Astrocyte (in vitro differentiated cells and primary cell): ENCODE results near the gene ANKRD60. TPM values are rescaled to one million over a fixed set of nuclear protein-coding genes. Genes with fewer than 3 reads are reported as not detected.
A peak's percentile ranks its signal among the peaks of the same experiment; 100 is the strongest.

Source experiments
- DNase-seq: peaks from one replicate; pipeline ENCODE4 v3.0.0-alpha.2; 2010; ENCODE audit warnings: low read depth
- FAIRE-seq: peaks from 2 replicates; lab custom pipeline; 2011; peaks lifted over from hg19 to GRCh38; lab: Jason Lieb, UNC
- H2AFZ ChIP-seq: 2 replicates; pipeline ENCODE4 v1.6.0; 2012; ENCODE audit warnings: low read depth, low read length, inconsistent platforms
- H3K27ac ChIP-seq: 2 replicates; pipeline ENCODE4 v1.5.1; 2011; ENCODE audit warnings: low read depth, low read length, inconsistent platforms
- H3K27me3 ChIP-seq: 2 replicates; pipeline ENCODE4 v1.6.0; 2011; ENCODE audit warnings: low read length, inconsistent platforms; ENCODE audit not compliant: insufficient read depth
- H3K36me3 ChIP-seq: 2 replicates; pipeline ENCODE4 v1.5.1; 2011; ENCODE audit warnings: low read length, inconsistent platforms; ENCODE audit not compliant: insufficient read depth
- H3K4me1 ChIP-seq: 2 replicates; pipeline ENCODE4 v1.5.1; 2011; ENCODE audit warnings: low read length, inconsistent platforms; ENCODE audit not compliant: insufficient read depth
- H3K4me2 ChIP-seq: 2 replicates; pipeline ENCODE4 v1.6.0; 2012; ENCODE audit warnings: low read length, inconsistent platforms
- H3K4me3 ChIP-seq: 2 replicates; pipeline ENCODE4 v1.5.1; 2011; ENCODE audit warnings: low read depth, mild to moderate bottlenecking, low read length, inconsistent platforms; ENCODE audit not compliant: insufficient read depth
- H3K79me2 ChIP-seq: 2 replicates; pipeline ENCODE4 v1.6.0; 2012; ENCODE audit warnings: mild to moderate bottlenecking, low read length, inconsistent platforms; ENCODE audit not compliant: insufficient read depth
- H3K9ac ChIP-seq: 2 replicates; pipeline ENCODE4 v1.6.0; 2012; ENCODE audit warnings: mild to moderate bottlenecking, low read length, inconsistent platforms
- H3K9me3 ChIP-seq: 2 replicates; pipeline ENCODE4 v1.5.1; 2012; ENCODE audit warnings: low read depth, mild to moderate bottlenecking, low read length, inconsistent platforms; ENCODE audit not compliant: insufficient read depth
- H4K20me1 ChIP-seq: 2 replicates; pipeline ENCODE4 v1.6.0; 2012; ENCODE audit warnings: low read length, inconsistent platforms; ENCODE audit not compliant: insufficient read depth
- H3K27ac Mint-ChIP-seq: one replicate; pipeline ENCODE4 v1.8.0; 2021; ENCODE audit warnings: mild to moderate bottlenecking, mixed read lengths; ENCODE audit not compliant: unreplicated experiment
- H3K27me3 Mint-ChIP-seq: one replicate; pipeline ENCODE4 v1.8.0; 2021; ENCODE audit warnings: low read depth, mixed read lengths; ENCODE audit not compliant: unreplicated experiment
- H3K36me3 Mint-ChIP-seq: one replicate; pipeline ENCODE4 v1.8.0; 2021; ENCODE audit warnings: low read depth, mixed read lengths; ENCODE audit not compliant: unreplicated experiment
- H3K4me1 Mint-ChIP-seq: one replicate; pipeline ENCODE4 v1.8.0; 2021; ENCODE audit warnings: low read depth, mixed read lengths; ENCODE audit not compliant: unreplicated experiment
- H3K4me3 Mint-ChIP-seq: one replicate; pipeline ENCODE4 v1.8.0; 2021; ENCODE audit warnings: mild to moderate bottlenecking, moderate library complexity, mixed read lengths; ENCODE audit not compliant: unreplicated experiment
- H3K9me3 Mint-ChIP-seq: one replicate; pipeline ENCODE4 v1.8.0; 2021; ENCODE audit warnings: mild to moderate bottlenecking, mixed read lengths; ENCODE audit not compliant: unreplicated experiment
- EZH2 ChIP-seq: IDR thresholded peaks from 2 replicates; pipeline ENCODE4 v1.6.1; 2012; ENCODE audit warnings: mild to moderate bottlenecking, low read length, inconsistent platforms; ENCODE audit not compliant: insufficient read depth
- total RNA-seq: library from RNA; stranded (reverse); gene quantifications from 2 replicates; pipeline ENCODE4 v1.2.1, GENCODE V29; 2021
- TF ChIP-seq, protein P1 (sequence below): IDR thresholded peaks from 2 replicates; pipeline ENCODE4 v1.5.1; 2011; ENCODE audit warnings: low read depth, mild to moderate bottlenecking, inconsistent platforms, low read length, moderate library complexity; ENCODE audit not compliant: insufficient read depth

The ANKRD60 gene
- total RNA-seq, 1 donor from 2014 or later, result not detected

DNA sequence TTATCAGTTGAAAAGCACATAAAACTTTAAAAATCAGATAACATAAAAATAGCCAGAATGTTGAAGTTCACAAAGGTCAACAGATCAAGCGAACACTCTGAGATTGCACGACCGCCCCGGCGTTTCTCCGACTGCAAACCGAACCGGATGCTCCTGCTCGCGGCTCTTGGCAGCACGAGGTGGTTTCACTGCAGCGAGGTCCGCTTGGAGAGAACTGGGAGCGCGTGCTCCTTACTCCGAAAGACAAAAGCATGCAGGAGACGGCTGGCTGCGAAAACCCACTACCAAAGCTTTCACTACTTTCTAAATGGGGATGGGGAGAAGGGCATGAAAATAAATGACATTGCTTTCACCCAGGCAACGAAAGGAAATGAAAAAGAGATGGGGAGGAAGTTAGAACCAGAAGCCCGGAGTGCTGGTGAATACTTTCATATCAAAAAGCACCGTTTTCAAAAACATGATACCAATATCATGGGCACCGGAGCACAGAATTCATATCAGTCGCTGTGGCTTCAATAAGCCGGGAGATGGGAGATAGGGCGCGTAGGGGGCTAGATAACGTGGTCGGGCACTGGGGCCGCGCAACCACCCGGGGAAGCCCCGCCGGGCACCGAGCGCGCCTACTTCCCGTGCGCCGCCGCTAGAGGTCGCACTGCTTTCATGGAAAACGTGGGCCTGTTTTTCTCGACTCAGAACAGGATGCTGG lies 8.3 kb upstream of the ANKRD60 start:
- no peak overlapping the region for H3K27ac ChIP-seq
- peak overlapping the region; percentile 41 for H3K27ac Mint-ChIP-seq
- H3K4me3 Mint-ChIP-seq, result peak overlapping the region; percentile 81
- peak overlapping the region; percentile 68 for H3K9ac ChIP-seq
- no peaks in the 10 kb centered on the region for H3K27me3 Mint-ChIP-seq
- no peaks in the 10 kb centered on the region for H3K9me3 ChIP-seq
- H2AFZ ChIP-seq, result peak overlapping the region; percentile 53
- DNase-seq (peak; percentile 47), FAIRE-seq (no peak)
- peaks cover 7% of the 10 kb centered on the region for H3K36me3 ChIP-seq
- H3K4me1 ChIP-seq, result peaks cover 13% of the 10 kb centered on the region
- no peak for TF ChIP-seq EZH2
- TF ChIP-seq, protein P1, sequence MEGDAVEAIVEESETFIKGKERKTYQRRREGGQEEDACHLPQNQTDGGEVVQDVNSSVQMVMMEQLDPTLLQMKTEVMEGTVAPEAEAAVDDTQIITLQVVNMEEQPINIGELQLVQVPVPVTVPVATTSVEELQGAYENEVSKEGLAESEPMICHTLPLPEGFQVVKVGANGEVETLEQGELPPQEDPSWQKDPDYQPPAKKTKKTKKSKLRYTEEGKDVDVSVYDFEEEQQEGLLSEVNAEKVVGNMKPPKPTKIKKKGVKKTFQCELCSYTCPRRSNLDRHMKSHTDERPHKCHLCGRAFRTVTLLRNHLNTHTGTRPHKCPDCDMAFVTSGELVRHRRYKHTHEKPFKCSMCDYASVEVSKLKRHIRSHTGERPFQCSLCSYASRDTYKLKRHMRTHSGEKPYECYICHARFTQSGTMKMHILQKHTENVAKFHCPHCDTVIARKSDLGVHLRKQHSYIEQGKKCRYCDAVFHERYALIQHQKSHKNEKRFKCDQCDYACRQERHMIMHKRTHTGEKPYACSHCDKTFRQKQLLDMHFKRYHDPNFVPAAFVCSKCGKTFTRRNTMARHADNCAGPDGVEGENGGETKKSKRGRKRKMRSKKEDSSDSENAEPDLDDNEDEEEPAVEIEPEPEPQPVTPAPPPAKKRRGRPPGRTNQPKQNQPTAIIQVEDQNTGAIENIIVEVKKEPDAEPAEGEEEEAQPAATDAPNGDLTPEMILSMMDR, result peak; percentile 87
- H4K20me1 ChIP-seq, result no peaks in the 10 kb centered on the region
- H3K79me2 ChIP-seq, result no peaks in the 10 kb centered on the region
- H3K27me3 ChIP-seq, result no peaks in the 10 kb centered on the region
- H3K4me1 Mint-ChIP-seq, result peaks cover 7% of the 10 kb centered on the region
- peaks cover 5% of the 10 kb centered on the region for H3K36me3 Mint-ChIP-seq
- peak overlapping the region; percentile 61 for H3K4me3 ChIP-seq
- no peaks in the 10 kb centered on the region for H3K9me3 Mint-ChIP-seq
- H3K4me2 ChIP-seq, result peak overlapping the region; percentile 91

DNA sequence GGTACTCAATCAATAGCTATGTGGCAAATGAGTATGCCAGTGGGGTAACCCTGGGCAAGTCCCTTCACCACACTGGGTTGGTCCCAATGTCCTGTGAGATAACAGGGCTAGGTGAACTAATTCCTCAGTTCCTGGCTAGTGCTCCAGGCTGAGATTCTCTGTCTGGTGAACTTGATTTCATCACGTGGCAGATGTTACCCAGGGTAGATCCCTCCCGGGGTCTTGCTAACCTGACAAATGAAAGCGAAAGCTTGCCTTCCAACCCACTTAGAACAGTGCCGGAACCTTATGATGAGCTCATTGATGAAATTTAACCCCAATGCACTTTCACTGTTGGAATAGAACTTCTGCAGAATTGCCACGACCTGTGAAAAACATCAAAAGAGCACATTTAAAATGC lies 6.6 kb upstream of the ANKRD60 start:
- no peaks in the 10 kb centered on the region for H3K9me3 Mint-ChIP-seq
- H3K27me3 Mint-ChIP-seq, result peaks cover 6% of the 10 kb centered on the region
- H2AFZ ChIP-seq, result no peak overlapping the region
- H3K9ac ChIP-seq, result no peak overlapping the region
- FAIRE-seq (no peak), DNase-seq (no peak)
- peaks cover 13% of the 10 kb centered on the region for H3K4me1 ChIP-seq
- peaks cover 7% of the 10 kb centered on the region for H3K4me1 Mint-ChIP-seq
- H3K4me3 ChIP-seq, result no peak overlapping the region
- no peaks in the 10 kb centered on the region for H3K27me3 ChIP-seq
- no peak overlapping the region for H3K4me2 ChIP-seq
- H4K20me1 ChIP-seq, result peaks cover 4% of the 10 kb centered on the region
- H3K4me3 Mint-ChIP-seq, result no peak overlapping the region
- no peak overlapping the region for H3K27ac ChIP-seq
- no peaks in the 10 kb centered on the region for H3K9me3 ChIP-seq
- no peaks in the 10 kb centered on the region for H3K79me2 ChIP-seq
- peaks cover 7% of the 10 kb centered on the region for H3K36me3 ChIP-seq
- peaks cover 8% of the 10 kb centered on the region for H3K36me3 Mint-ChIP-seq
- H3K27ac Mint-ChIP-seq, result no peak overlapping the region
- TF ChIP-seq, protein P1, result no peak
- no peak for TF ChIP-seq EZH2
